ENCODE results near the gene WDR48. TPM values are rescaled to one million over a fixed set of nuclear protein-coding genes. Genes with fewer than 3 reads are reported as not detected.

WDR48 gene
- polyA plus RNA-seq, 1 donor from 2014 or later, result 111 TPM

GRCh38 chr3:39141171-39141995 lies 89.6 kb downstream of the WDR48 start:
- no peak overlapping the region for H3K4me3 ChIP-seq (ENCODE audit: low read length)
- H3K9me2 ChIP-seq (ENCODE audit: insufficient read depth, low read length), result no peaks in the 10 kb centered on the region
- H3F3A ChIP-seq (ENCODE audit: insufficient read depth, low read length, poor library complexity, severe bottlenecking), result no peaks in the 10 kb centered on the region
- H3K27ac ChIP-seq (ENCODE audit: low read length), result no peak overlapping the region
- H3K27me3 ChIP-seq (ENCODE audit: insufficient read depth, low read depth, low read length), result no peaks in the 10 kb centered on the region
- peaks cover 7% of the 10 kb centered on the region for H3K36me3 ChIP-seq (ENCODE audit: insufficient read depth, low read length)
- H3K9me3 ChIP-seq (ENCODE audit: low read length), result no peaks in the 10 kb centered on the region
- no peak overlapping the region for H3K4me2 ChIP-seq (ENCODE audit: low read length)
- TF ChIP-seq SMC3 (conservative IDR thresholded peaks at IDR 0.05; ENCODE audit: poor library complexity) (no peak), EP300 (conservative IDR thresholded peaks at IDR 0.05; ENCODE audit: poor library complexity, severe bottlenecking) (no peak), TAF1 (IDR thresholded peaks at IDR 0.05; ENCODE audit: low read depth) (no peak), EZH2 (IDR thresholded peaks at IDR 0.05; ENCODE audit: borderline replicate concordance, insufficient read depth, low read length, poor library complexity, severe bottlenecking) (no peak), RAD21 (conservative IDR thresholded peaks at IDR 0.05) (no peak), MXI1 (conservative IDR thresholded peaks at IDR 0.05; ENCODE audit: poor library complexity, severe bottlenecking) (no peak), CTCF (IDR thresholded peaks at IDR 0.05; ENCODE audit: poor library complexity, severe bottlenecking) (no peak), POLR2AphosphoS5 (IDR thresholded peaks at IDR 0.05) (no peak)
- TF ChIP-seq, protein P1, sequence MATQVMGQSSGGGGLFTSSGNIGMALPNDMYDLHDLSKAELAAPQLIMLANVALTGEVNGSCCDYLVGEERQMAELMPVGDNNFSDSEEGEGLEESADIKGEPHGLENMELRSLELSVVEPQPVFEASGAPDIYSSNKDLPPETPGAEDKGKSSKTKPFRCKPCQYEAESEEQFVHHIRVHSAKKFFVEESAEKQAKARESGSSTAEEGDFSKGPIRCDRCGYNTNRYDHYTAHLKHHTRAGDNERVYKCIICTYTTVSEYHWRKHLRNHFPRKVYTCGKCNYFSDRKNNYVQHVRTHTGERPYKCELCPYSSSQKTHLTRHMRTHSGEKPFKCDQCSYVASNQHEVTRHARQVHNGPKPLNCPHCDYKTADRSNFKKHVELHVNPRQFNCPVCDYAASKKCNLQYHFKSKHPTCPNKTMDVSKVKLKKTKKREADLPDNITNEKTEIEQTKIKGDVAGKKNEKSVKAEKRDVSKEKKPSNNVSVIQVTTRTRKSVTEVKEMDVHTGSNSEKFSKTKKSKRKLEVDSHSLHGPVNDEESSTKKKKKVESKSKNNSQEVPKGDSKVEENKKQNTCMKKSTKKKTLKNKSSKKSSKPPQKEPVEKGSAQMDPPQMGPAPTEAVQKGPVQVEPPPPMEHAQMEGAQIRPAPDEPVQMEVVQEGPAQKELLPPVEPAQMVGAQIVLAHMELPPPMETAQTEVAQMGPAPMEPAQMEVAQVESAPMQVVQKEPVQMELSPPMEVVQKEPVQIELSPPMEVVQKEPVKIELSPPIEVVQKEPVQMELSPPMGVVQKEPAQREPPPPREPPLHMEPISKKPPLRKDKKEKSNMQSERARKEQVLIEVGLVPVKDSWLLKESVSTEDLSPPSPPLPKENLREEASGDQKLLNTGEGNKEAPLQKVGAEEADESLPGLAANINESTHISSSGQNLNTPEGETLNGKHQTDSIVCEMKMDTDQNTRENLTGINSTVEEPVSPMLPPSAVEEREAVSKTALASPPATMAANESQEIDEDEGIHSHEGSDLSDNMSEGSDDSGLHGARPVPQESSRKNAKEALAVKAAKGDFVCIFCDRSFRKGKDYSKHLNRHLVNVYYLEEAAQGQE (IDR thresholded peaks at IDR 0.05; ENCODE audit: borderline replicate concordance), result no peak
- H4K20me1 ChIP-seq (ENCODE audit: insufficient read depth), result no peaks in the 10 kb centered on the region
- H3K79me2 ChIP-seq (replicated peaks; ENCODE audit: insufficient read depth, low read length), result no peaks in the 10 kb centered on the region
- no peak overlapping the region for H3K9ac ChIP-seq (ENCODE audit: low read length)
- H2AFZ ChIP-seq (ENCODE audit: low read depth, low read length), result no peak overlapping the region

DNA sequence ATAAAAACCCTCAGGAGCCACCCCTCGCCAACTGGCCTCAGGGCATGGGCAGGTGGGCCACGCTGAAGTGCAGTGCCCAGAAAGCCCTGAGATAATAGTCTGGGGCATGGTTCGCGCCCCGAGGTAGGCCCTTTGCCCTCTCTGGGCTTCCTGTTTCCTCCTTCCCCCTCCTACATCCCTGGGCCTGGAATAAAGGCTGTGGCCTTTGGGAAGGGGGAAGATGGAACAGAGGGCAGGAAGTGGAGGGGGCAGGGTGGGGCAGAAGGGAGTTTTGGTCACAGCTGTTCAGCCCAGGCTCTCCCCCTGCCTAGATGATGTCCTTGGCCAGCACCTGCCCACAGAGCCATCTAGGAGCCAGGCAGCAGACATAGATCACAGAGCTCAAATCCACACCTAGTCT lies 90.3 kb downstream of the WDR48 start:
- H3K27ac ChIP-seq (ENCODE audit: low read length), result no peak overlapping the region
- H3K9me3 ChIP-seq (ENCODE audit: low read length), result no peaks in the 10 kb centered on the region
- no peak overlapping the region for H3K4me3 ChIP-seq (ENCODE audit: low read length)
- H3K9ac ChIP-seq (ENCODE audit: low read length), result no peak overlapping the region
- H3K36me3 ChIP-seq (ENCODE audit: insufficient read depth, low read length), result peaks cover 7% of the 10 kb centered on the region
- no peak overlapping the region for H3K4me2 ChIP-seq (ENCODE audit: low read length)
- no peaks in the 10 kb centered on the region for H3K9me2 ChIP-seq (ENCODE audit: insufficient read depth, low read length)
- no peak overlapping the region for H2AFZ ChIP-seq (ENCODE audit: low read depth, low read length)
- TF ChIP-seq EP300 (conservative IDR thresholded peaks at IDR 0.05; ENCODE audit: poor library complexity, severe bottlenecking) (no peak), POLR2AphosphoS5 (IDR thresholded peaks at IDR 0.05) (no peak), EZH2 (IDR thresholded peaks at IDR 0.05; ENCODE audit: borderline replicate concordance, insufficient read depth, low read length, poor library complexity, severe bottlenecking) (no peak), TAF1 (IDR thresholded peaks at IDR 0.05; ENCODE audit: low read depth) (no peak), CTCF (IDR thresholded peaks at IDR 0.05; ENCODE audit: poor library complexity, severe bottlenecking) (no peak), RAD21 (conservative IDR thresholded peaks at IDR 0.05) (no peak), SMC3 (conservative IDR thresholded peaks at IDR 0.05; ENCODE audit: poor library complexity) (no peak), MXI1 (conservative IDR thresholded peaks at IDR 0.05; ENCODE audit: poor library complexity, severe bottlenecking) (no peak)
- TF ChIP-seq, protein P1 (IDR thresholded peaks at IDR 0.05; ENCODE audit: borderline replicate concordance), result no peak
- no peaks in the 10 kb centered on the region for H3F3A ChIP-seq (ENCODE audit: insufficient read depth, low read length, poor library complexity, severe bottlenecking)
- H3K79me2 ChIP-seq (replicated peaks; ENCODE audit: insufficient read depth, low read length), result no peaks in the 10 kb centered on the region
- H4K20me1 ChIP-seq (ENCODE audit: insufficient read depth), result no peaks in the 10 kb centered on the region
- no peaks in the 10 kb centered on the region for H3K27me3 ChIP-seq (ENCODE audit: insufficient read depth, low read depth, low read length)

Data from neural cell (in vitro differentiated cells).